Body of pancreas (tissue), 4 donors: ENCODE results near the gene HNRNPM. TPM values are rescaled to one million over a fixed set of nuclear protein-coding genes. Genes with fewer than 3 reads are reported as not detected.

Experiments
- ATAC-seq: fragments of 150-250 bp; one replicate; pipeline ENCODE4 v1.9.1; 2016
- DNase-seq, 4 donors: peaks; one replicate each; pipeline ENCODE4 v3.0.0-alpha.2; 2019
- H3K27ac ChIP-seq, 4 donors: fragments of 200-600 bp; sonication (generic); 1 replicate in 3 of 4; 2 replicates in 1 of 4; pipeline versions ENCODE4 v1.5.1 to v1.6.1; 2016 to 2019; ENCODE audit warnings: mild to moderate bottlenecking in 1 of 4, mixed read lengths in 1 of 4, moderate library complexity in 1 of 4
- H3K27me3 ChIP-seq, 2 donors: fragments of 200-600 bp; sonication (generic); one replicate each; pipeline ENCODE4 v1.6.0; 2016; ENCODE audit warnings: mild to moderate bottlenecking in 1 of 2
- H3K36me3 ChIP-seq, 2 donors: fragments of 200-600 bp; sonication (generic); replicated peaks in 1 of 2; 2 replicates each; pipeline ENCODE4 v1.5.1; 2016; ENCODE audit warnings: low read depth in 2 of 2; ENCODE audit not compliant: insufficient read depth in 1 of 2
- H3K4me1 ChIP-seq: fragments of 200-600 bp; sonication (generic); one replicate; pipeline ENCODE4 v1.6.0; 2016
- H3K4me3 ChIP-seq, 2 donors: fragments of 200-600 bp; sonication (generic); 1 replicate in 1 of 2; 2 replicates in 1 of 2; pipeline ENCODE4 v1.5.1; 2016 to 2019
- H3K9me3 ChIP-seq, 3 donors: fragments of 200-600 bp; sonication (generic); 1 replicate in 2 of 3; 2 replicates in 1 of 3; pipeline ENCODE4 v1.5.1; 2016
- CTCF ChIP-seq, 7 experiments: fragments of 450-650 bp in 4 of 7; fragments of 200-600 bp in 3 of 7; sonication (generic) in 3 of 7; IDR thresholded peaks; one replicate each; pipeline ENCODE4 v1.5.1; 2016 to 2019; ENCODE audit warnings: antibody characterized with exemption in 7 of 7
- POLR2A ChIP-seq, 3 donors: fragments of 450-650 bp; IDR thresholded peaks; one replicate each; pipeline ENCODE4 v1.6.1; 2016; ENCODE audit warnings: antibody characterized with exemption in 3 of 3, mild to moderate bottlenecking in 2 of 3
- WGBS, 2 donors: methylation state at CpG; one replicate each; pipeline ENCODE4 v1.1.5; 2017; 5-methylcytosine and 5-hydroxymethylcytosine counted together
- intact Hi-C: fragments of 100-400 bp; cut with DNase I; formaldehyde crosslinking; loops from one replicate; pipeline ENCODE4 v1.15.1; 2023
- total RNA-seq, 2 donors: library from RNA; depleted of rRNA; stranded (reverse); fragments of >200 nt; gene quantifications; one replicate each; pipeline ENCODE4 v1.1.0, GENCODE V29; 2016

The HNRNPM gene
- total RNA-seq, 2 donors from 2014 or later, result 64.9 to 146 TPM

GRCh38 chr19:8526345-8527091 lies 81.7 kb downstream of the HNRNPM start:
- peak; percentile 75 for ATAC-seq
- intact Hi-C loops, result no loop called here
- 7 to 9% methylated on average over 16 to 56 of the region's 57 CpGs for WGBS, 2 donors

GRCh38 chr19:8528500-8528899 lies 83.7 kb downstream of the HNRNPM start:
- ATAC-seq (no peak), DNase-seq (no peak)
- Histone ChIP-seq H3K27me3 (no peaks in the 10 kb centered on the region), H3K4me3 (no peak overlapping the region), H3K27ac (no peak overlapping the region), H3K36me3 (no peaks in the 10 kb centered on the region), H3K9me3 (no peaks in the 10 kb centered on the region), H3K4me1 (peaks cover 15% of the 10 kb centered on the region)
- intact Hi-C loops, result no loop called here
- TF ChIP-seq CTCF (IDR thresholded peaks at IDR 0.05), result no peak
- no peak for TF ChIP-seq POLR2A (IDR thresholded peaks at IDR 0.05)
- WGBS, 2 donors, result 50 to 55% methylated on average over 4 of the region's 4 CpGs

More at GRCh38 chr19:8526345-8527091, 81.7 kb downstream of the HNRNPM start:
- Histone ChIP-seq H3K27ac (peak overlapping the region; percentile 76 to 93 (median 87)), H3K4me1 (peaks cover 15% of the 10 kb centered on the region), H3K9me3 (no peaks in the 10 kb centered on the region), H3K4me3 (peak overlapping the region; percentile 56 to 68), H3K36me3 (no peaks in the 10 kb centered on the region), H3K27me3 (no peaks in the 10 kb centered on the region)
- TF ChIP-seq CTCF (IDR thresholded peaks at IDR 0.05) (no peak), POLR2A (IDR thresholded peaks at IDR 0.05) (no peak)
- peak; percentile 92 to 94 (median 93) for DNase-seq

DNA sequence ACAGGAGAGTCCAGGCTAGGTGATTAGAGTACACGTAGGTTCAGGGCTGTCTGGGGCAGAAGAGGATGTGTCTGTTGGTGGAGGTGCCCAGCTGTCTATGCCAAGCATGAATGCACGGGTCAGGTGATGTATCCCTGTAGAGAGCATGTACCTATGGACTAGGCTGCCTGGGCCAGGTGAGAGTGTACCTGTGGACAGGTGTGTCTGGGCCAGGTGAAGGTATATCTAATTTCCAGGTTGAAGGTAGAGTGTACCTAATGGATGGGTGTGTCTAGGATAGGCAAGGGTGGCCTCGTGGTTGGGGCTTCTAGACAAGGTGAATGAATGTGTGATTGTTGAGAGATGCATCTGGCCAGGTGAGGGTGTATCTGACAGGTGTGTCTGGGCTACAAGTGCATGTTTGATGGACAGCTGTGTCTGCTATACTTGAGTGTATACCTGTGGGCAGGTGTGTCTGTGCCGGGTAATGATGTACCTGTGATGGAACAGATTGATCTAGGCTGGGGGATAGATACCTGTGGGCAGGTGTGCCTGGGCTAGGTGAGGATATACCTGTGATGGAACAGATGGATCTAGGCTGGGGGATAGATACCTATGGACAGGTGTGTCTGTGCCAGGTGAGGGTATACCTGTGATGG lies 84.7 kb downstream of the HNRNPM start:
- ATAC-seq (no peak), DNase-seq (no peak)
- H3K9me3 ChIP-seq, result no peaks in the 10 kb centered on the region
- TF ChIP-seq CTCF (IDR thresholded peaks at IDR 0.05) (no peak), POLR2A (IDR thresholded peaks at IDR 0.05) (no peak)
- intact Hi-C loops, result no loop called here
- WGBS, 2 donors, result 79 to 86% methylated on average over 4 of the region's 4 CpGs
- H3K27ac ChIP-seq, result no peak overlapping the region
- H3K36me3 ChIP-seq, result no peaks in the 10 kb centered on the region
- peaks cover 15% of the 10 kb centered on the region for H3K4me1 ChIP-seq
- H3K4me3 ChIP-seq, result no peak overlapping the region
- no peaks in the 10 kb centered on the region for H3K27me3 ChIP-seq

DNA sequence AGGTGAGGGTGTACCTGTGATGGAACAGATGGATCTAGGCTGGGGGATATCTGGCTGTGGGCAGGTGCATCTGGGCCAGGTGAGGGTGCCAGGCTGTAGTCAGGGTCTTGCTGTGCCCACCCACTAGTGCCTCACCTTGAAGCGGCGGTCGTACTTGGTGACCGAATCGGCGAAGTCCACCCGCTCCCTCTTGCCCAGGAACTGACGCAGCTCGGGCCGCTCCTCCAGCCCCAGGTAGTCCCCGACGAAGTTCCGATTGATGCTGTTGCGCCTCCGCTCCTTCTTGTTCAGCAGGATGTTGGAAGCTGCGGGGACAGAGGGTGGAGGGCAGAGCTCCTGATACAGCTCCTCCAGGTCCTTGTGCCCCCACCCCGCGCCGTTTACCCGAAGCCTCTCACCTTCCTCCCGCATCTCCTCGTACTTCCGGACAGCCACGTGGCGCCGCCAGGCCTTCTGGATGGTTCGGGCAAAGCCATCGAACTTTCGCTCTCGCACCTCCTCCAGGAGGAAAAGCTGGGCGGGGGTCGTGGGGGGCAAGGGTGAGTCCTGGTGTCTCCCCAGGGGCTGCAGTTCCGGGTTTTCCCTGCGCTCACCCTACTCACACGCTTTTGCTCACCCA lies 85.4 kb downstream of the HNRNPM start:
- H3K27ac ChIP-seq, result no peak overlapping the region
- no peak for ATAC-seq
- H3K4me3 ChIP-seq, result no peak overlapping the region
- intact Hi-C loops, result no loop called here
- no peaks in the 10 kb centered on the region for H3K9me3 ChIP-seq
- DNase-seq, result no peak
- 93 to 95% methylated on average over 25 to 35 of the region's 35 CpGs for WGBS, 2 donors
- peaks cover 10% of the 10 kb centered on the region for H3K4me1 ChIP-seq
- no peaks in the 10 kb centered on the region for H3K27me3 ChIP-seq
- no peaks in the 10 kb centered on the region for H3K36me3 ChIP-seq
- TF ChIP-seq CTCF (IDR thresholded peaks at IDR 0.05) (no peak), POLR2A (IDR thresholded peaks at IDR 0.05) (no peak)
